Measurements from ENCODE around the gene MCAT.
"Not testable (repeated sequence)": the region's sequence is repeated elsewhere in the genome, so short reads cannot be mapped to it uniquely, and the experiment has no call there.

MCAT gene

DNA sequence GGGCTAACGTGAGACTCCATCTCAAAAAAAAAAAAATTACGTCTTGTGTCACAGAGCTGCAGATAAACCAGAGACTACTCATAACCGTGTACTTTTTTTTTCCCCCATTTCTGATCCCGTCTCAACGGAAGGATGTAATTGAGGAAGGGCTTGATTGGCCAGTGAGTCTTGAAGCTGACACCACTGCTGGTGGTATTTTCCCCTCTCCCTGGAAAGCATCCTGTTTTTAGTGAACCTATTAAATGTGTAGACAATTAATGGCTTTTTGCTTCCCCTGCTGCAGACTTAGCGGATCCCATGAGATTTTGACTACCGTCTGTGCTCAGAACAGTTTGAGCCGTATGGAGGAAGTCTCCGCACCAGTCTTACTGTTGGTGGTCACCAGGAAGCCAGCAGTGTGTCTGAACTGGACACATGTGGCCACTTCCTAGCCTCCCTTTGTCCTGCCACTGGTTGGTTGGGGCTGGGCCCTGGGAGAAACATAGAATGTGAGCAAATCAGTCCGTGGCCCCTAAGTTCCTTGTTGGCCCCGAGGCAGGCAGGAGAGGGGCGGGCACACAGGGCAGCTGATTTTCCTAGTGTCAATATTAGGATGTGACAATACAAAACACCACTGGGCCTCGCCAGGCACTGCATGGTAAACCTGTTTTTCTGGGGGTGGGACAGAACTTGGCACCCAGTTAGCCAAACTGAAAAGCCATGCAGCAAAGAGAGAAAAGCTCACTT is 29.5 kb downstream of the MCAT start:
- DNase-seq (ENCODE audit: low spot score): no peak
- in situ Hi-C loops (cut with MboI; ENCODE audit: low pct_unique_long_range_greater_than_20kb, low sequenced_read_pairs, unreplicated experiment): no loop called here
- TF ChIP-seq, protein P1, sequence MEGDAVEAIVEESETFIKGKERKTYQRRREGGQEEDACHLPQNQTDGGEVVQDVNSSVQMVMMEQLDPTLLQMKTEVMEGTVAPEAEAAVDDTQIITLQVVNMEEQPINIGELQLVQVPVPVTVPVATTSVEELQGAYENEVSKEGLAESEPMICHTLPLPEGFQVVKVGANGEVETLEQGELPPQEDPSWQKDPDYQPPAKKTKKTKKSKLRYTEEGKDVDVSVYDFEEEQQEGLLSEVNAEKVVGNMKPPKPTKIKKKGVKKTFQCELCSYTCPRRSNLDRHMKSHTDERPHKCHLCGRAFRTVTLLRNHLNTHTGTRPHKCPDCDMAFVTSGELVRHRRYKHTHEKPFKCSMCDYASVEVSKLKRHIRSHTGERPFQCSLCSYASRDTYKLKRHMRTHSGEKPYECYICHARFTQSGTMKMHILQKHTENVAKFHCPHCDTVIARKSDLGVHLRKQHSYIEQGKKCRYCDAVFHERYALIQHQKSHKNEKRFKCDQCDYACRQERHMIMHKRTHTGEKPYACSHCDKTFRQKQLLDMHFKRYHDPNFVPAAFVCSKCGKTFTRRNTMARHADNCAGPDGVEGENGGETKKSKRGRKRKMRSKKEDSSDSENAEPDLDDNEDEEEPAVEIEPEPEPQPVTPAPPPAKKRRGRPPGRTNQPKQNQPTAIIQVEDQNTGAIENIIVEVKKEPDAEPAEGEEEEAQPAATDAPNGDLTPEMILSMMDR (IDR thresholded peaks at IDR 0.05; ENCODE audit: extremely low read depth, insufficient read depth, missing control alignments): no peak

DNA sequence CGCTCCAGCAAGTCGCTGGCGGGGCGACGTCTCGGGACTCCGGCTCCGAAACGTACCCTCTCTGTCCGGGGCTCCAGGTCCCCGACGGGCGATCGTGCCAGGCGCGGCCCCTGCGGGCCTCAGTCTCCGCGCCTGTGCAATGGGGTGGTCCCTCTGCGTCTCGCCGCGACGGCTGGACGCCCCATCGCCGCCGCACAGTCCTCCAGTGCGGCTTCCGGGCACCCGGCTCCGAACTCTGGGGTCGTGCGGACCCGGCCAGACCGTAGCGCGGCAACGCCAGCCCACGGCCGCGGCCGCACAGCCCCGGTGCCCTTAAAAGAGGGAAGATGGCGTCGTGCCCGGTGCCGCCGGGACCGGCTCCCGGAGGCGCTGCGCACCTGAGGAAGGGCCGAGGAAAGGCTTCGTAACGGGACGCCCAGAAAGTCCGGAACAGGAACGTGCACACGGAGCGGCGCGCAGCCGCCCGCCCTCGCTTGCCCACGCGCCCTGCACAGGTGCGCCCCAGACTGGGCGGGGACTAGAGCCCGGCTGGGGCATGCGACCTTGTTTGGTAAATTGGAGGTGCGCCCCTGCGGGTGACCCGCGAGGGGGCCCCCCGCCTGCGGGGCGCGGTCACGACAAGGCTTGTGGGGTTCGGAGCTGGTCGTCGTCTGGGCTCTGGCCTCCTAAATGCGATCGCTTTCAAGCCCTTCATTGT is 32.1 kb downstream of the MCAT start:
- TF ChIP-seq, protein P1 (IDR thresholded peaks at IDR 0.05; ENCODE audit: extremely low read depth, insufficient read depth, missing control alignments): peak; percentile 19
- DNase-seq (ENCODE audit: low spot score): no peak
- in situ Hi-C loops (cut with MboI; ENCODE audit: low pct_unique_long_range_greater_than_20kb, low sequenced_read_pairs, unreplicated experiment): no loop called here

DNA sequence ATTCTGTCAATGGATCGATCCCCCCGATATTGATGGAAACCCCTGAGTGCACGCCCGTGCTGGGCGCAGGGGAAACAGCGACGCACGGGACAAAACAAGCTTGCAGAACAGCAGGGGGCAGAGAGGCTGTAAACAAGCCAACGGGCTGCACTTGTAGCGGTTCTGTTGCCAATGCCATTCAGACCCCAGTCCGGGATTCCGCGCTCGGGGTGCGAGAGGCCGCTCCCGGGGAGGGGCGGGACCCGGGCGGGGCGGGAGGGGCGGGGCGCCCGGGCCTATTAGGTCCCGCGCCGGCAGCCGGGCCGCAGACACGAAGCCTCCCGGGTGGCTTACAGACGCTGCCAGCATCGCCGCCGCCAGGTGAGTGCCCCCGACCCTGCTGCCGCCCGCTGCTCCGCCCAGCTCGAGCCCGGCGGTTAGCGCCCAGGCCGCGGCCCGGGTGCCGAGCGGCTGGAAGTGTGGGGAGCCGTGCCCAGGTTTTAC is 32.7 kb downstream of the MCAT start, which contains the start of gene BIK:
Gene BIK (plus strand): TSS at position 307 of the 483 bp plus-strand sequence. CDS start 13,273 bp downstream, outside the sequence.
- TF ChIP-seq, protein P1 (IDR thresholded peaks at IDR 0.05; ENCODE audit: extremely low read depth, insufficient read depth, missing control alignments): peak; percentile 55
- DNase-seq (ENCODE audit: low spot score): peak; percentile 64
- in situ Hi-C loops (cut with MboI; ENCODE audit: low pct_unique_long_range_greater_than_20kb, low sequenced_read_pairs, unreplicated experiment): no loop called here

DNA sequence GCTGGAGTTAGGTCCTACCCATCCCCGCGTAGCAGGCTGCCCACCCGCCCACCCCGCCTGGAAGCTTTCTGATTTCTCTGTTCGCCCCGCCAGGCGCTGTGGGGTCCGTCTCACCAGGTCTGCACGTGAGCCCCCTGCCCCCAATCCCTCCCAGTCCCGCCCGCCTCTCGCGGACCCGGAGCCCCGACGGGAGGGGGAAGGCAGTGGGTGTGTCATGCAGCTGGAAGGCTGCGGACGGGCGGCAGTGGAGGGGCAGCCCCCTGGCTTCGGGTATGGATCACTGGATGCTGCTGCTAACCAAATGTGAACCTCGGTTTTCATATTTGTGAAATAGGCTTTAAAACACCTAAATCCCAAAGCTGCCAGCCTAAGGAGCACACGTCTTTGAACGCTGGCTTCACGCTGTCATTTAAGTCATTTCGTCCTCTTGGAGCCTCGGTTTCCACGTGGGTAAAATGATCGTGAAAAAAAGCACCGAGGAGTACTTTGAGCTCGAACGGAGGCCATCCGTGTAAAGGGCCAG is 33.2 kb downstream of the MCAT start:
- in situ Hi-C loops (cut with MboI; ENCODE audit: low pct_unique_long_range_greater_than_20kb, low sequenced_read_pairs, unreplicated experiment): no loop called here
- DNase-seq (ENCODE audit: low spot score): no peak
- TF ChIP-seq, protein P1 (IDR thresholded peaks at IDR 0.05; ENCODE audit: extremely low read depth, insufficient read depth, missing control alignments): no peak

DNA sequence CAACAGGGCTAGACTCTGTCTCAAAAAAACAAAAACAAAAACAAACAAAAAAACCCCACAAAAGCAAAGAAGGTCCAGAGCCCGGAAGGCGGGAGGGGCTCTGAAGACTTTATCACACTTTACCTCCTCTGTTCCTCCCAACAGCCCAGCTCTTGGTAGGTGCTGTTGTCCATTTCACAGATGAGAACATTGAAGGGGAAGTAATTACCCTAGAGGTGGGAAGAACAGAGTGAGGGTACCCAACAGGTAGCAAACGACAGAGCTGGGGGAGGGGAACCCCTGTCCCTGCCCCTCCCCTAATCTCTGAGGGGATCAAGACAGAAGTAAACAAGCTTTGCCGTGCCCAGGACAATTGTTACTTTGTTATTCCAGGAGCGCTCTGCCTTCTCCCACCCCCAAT is 33.7 kb downstream of the MCAT start:
- TF ChIP-seq, protein P1 (IDR thresholded peaks at IDR 0.05; ENCODE audit: extremely low read depth, insufficient read depth, missing control alignments): no peak
- DNase-seq (ENCODE audit: low spot score): no peak
- in situ Hi-C loops (cut with MboI; ENCODE audit: low pct_unique_long_range_greater_than_20kb, low sequenced_read_pairs, unreplicated experiment): no loop called here

DNA sequence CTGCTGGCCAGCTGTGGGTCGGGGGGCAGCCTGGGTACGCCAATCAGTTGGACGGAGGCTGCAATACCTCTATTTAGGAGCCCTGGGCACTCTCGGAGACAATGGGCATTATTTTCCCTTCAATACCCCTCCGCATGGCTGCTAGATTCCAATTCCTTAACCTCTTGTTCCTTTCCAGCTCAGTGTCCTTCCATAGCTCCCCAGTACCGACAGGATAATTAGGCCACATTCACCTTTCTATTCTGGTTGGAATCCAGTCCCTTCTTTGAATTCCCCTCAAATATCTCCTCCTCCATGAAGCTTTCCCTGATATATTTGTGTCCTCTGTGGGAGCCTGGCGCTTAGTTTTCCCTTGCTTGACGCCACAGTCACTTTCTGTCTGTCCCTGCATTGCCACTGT is 36.9 kb downstream of the MCAT start:
- DNase-seq (ENCODE audit: low spot score): no peak
- TF ChIP-seq, protein P1 (IDR thresholded peaks at IDR 0.05; ENCODE audit: extremely low read depth, insufficient read depth, missing control alignments): no peak
- in situ Hi-C loops (cut with MboI; ENCODE audit: low pct_unique_long_range_greater_than_20kb, low sequenced_read_pairs, unreplicated experiment): no loop called here

DNA sequence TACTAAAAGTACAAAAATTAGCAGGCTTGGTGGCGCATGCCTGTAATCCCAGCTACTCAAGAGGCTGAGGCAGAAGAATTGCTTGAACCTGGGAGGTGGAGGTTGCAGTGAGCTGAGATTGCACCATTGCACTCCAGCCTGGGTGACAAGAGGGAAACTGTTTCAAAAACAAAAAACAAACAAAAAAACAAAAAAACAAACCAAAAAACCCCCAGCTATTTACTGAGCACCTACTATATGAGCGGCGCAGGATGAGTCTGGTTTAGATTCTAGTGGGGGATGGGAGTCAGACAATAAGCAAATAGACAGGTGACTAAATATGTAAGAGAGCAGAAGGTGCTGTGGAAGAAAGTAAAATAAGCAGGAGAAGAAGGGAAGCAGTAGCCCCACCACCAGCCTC is 38.2 kb downstream of the MCAT start:
- in situ Hi-C loops (cut with MboI; ENCODE audit: low pct_unique_long_range_greater_than_20kb, low sequenced_read_pairs, unreplicated experiment); DNase-seq (ENCODE audit: low spot score): not testable (repeated sequence)

DNA sequence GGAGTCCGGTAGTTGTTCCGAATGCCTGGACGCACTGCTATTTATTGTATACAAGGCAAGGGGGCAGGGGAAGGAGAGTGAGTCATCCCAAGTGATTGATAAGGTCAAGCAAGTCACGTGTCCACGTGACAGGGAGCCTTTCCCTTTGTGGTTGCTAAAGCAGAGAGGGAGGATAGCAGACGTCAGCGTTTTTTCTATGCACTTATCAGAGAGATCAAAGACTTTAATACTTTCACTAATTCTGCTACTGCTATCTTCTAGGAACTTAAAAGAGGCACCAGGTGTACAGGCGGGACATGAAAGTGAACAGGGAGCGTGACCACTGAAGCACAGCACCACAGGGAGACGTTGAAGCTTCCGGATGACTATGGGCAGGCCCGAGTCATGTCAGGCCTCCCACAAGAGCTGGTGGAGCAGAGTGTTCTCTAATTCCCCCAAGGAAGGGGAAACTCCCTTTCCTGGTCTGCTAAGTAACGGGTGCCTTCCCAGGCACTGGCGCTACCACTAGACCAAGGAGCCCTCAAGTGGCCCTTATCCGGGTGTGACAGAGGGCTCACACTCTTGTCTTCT is 39.1 kb downstream of the MCAT start:
- DNase-seq (ENCODE audit: low spot score); in situ Hi-C loops (cut with MboI; ENCODE audit: low pct_unique_long_range_greater_than_20kb, low sequenced_read_pairs, unreplicated experiment): not testable (repeated sequence)
